K562 (cell line): ENCODE measurements around the gene FAM131C. TPM values are rescaled to one million over a fixed set of nuclear protein-coding genes. Genes with fewer than 3 reads are reported as not detected.
A peak's percentile ranks its signal among the peaks of the same experiment; 100 is the strongest.

ENCODE experiments used
- ATAC-seq: fragments of 200-7000 bp; cut with Tn5 transposase; 3 replicates; pipeline ENCODE4 v1.9.1; 2020; ENCODE audit warnings: moderate library complexity
- BruUV-seq: library from RNA; stranded (reverse); fragments of 400-500 nt; replicated peaks from 2 replicates; lab custom pipeline; 2021; lab: Mats Ljungman, UMichigan
- CTCF ChIA-PET: fragments of 300-600 bp; formaldehyde crosslinking; extraction: SDS; loops from one replicate; lab custom pipeline; 2021; ENCODE audit warnings: low intra/inter-chr PET ratio; lab: Yijun Ruan, JAX
- POLR2A ChIA-PET: fragments of 300-600, 350-650 bp; sonication (Branson Sonifier 250); formaldehyde crosslinking; extraction: SDS; loops from one replicate; lab custom pipeline; 2021; ENCODE audit warnings: antibody characterized with exemption, inconsistent platforms; lab: Yijun Ruan, JAX
- DNase-seq, 4 experiments: peaks; one replicate each; pipeline versions ENCODE4 v3.0.0 to v3.0.0-alpha.2; 2011 to 2018; ENCODE audit warnings: low spot score in 3 of 4, mixed read lengths in 3 of 4; ENCODE audit errors: extremely low read depth in 1 of 4
- FAIRE-seq: peaks from 2 replicates; lab custom pipeline; 2011; peaks lifted over from hg19 to GRCh38; lab: Jason Lieb, UNC
- H2AFZ ChIP-seq: 2 replicates; pipeline ENCODE4 v1.6.0; 2011; ENCODE audit warnings: low read depth, low read length, control low read depth, inconsistent platforms
- H3K27ac ChIP-seq: fragments of 200-600 bp; 3 replicates; pipeline ENCODE4 v1.8.0; 2011; ENCODE audit warnings: low read depth, mild to moderate bottlenecking, control low read depth, inconsistent platforms, low read length, moderate library complexity, mixed read lengths; ENCODE audit errors: extremely low read depth
- H3K27me3 ChIP-seq, 2 experiments: fragments of 300-600 bp in 1 of 2; 2 replicates in 1 of 2; 3 replicates in 1 of 2; pipeline versions ENCODE4 v1.6.0 to v1.8.0; 2011; ENCODE audit warnings: inconsistent platforms in 2 of 2, low read length in 2 of 2, mild to moderate bottlenecking in 1 of 2, mixed read lengths in 1 of 2, moderate library complexity in 1 of 2; ENCODE audit not compliant: control insufficient read depth in 2 of 2, insufficient read depth in 2 of 2
- H3K36me3 ChIP-seq: fragments of 300-600 bp; 3 replicates; pipeline ENCODE4 v1.8.0; 2011; ENCODE audit warnings: mild to moderate bottlenecking, low read length, inconsistent platforms; ENCODE audit not compliant: control insufficient read depth, insufficient read depth
- H3K4me1 ChIP-seq, 2 experiments: fragments of 200-600 bp in 1 of 2; replicated peaks in 1 of 2; 2 replicates in 1 of 2; 3 replicates in 1 of 2; pipeline versions ENCODE4 v1.5.1 to v1.8.0; 2011; ENCODE audit warnings: inconsistent platforms in 2 of 2, low read length in 2 of 2, mild to moderate bottlenecking in 1 of 2, mixed read lengths in 1 of 2, moderate library complexity in 1 of 2; ENCODE audit not compliant: control insufficient read depth in 2 of 2, insufficient read depth in 2 of 2
- H3K4me2 ChIP-seq: 2 replicates; pipeline ENCODE4 v1.6.1; 2011; ENCODE audit warnings: low read length, control low read depth, inconsistent platforms, mixed read lengths; ENCODE audit not compliant: insufficient read depth
- H3K4me3 ChIP-seq: fragments of 200-600 bp; sonication (generic), shearing (Covaris generic); 2 replicates; pipeline ENCODE4 v1.5.1; 2016; ENCODE audit warnings: control low read depth, inconsistent platforms
- H3K79me2 ChIP-seq: fragments of 200-600 bp; 3 replicates; pipeline ENCODE4 v1.8.0; 2011; ENCODE audit warnings: low read length, inconsistent platforms; ENCODE audit not compliant: control insufficient read depth, insufficient read depth
- H3K9ac ChIP-seq, 2 experiments: 2 replicates each; pipeline versions ENCODE4 v1.6.0 to v1.6.1; 2011; ENCODE audit warnings: low read depth in 2 of 2, low read length in 2 of 2, control low read depth in 1 of 2, inconsistent platforms in 1 of 2, mild to moderate bottlenecking in 1 of 2, mixed read lengths in 1 of 2; ENCODE audit not compliant: insufficient read depth in 1 of 2
- H3K9me1 ChIP-seq: one replicate; pipeline ENCODE4 v1.6.0; 2011; ENCODE audit warnings: inconsistent platforms, mild to moderate bottlenecking, low read length, moderate library complexity; ENCODE audit not compliant: control insufficient read depth, insufficient read depth
- H3K9me3 ChIP-seq: replicated peaks from 2 replicates; pipeline ENCODE4 v1.5.1; 2011; ENCODE audit warnings: low read depth, low read length, inconsistent platforms; ENCODE audit not compliant: control insufficient read depth, insufficient read depth
- H4K20me1 ChIP-seq: replicated peaks from 2 replicates; pipeline ENCODE4 v1.6.1; 2011; ENCODE audit warnings: low read length, inconsistent platforms, mixed read lengths; ENCODE audit not compliant: control insufficient read depth, insufficient read depth
- CHCHD3 ChIP-seq: fragments of 250-450 bp; sonication (Bioruptor Pico); IDR thresholded peaks from 2 replicates; pipeline ENCODE4 v2.1.2; 2022; ENCODE audit warnings: mild to moderate bottlenecking
- CREM ChIP-seq: IDR thresholded peaks from 2 replicates; pipeline ENCODE4 v1.6.1; 2014; ENCODE audit warnings: antibody characterized with exemption, low read depth
- FOXA3 ChIP-seq, 2 experiments: fragments of 450-650 bp in 1 of 2; sonication (generic) in 1 of 2; formaldehyde crosslinking; IDR thresholded peaks in 1 of 2; conservative IDR thresholded peaks in 1 of 2; 2 replicates each; pipeline versions ENCODE4 v1.4.0 to v1.8.0; 2020 to 2022; ENCODE audit warnings: mild to moderate bottlenecking in 2 of 2, missing genetic modification reagents in 1 of 2
- L3MBTL2 ChIP-seq: fragments of 450-650 bp; IDR thresholded peaks from 2 replicates; pipeline ENCODE4 v1.6.1; 2016; ENCODE audit warnings: mild to moderate bottlenecking, moderate library complexity
- NR3C1 ChIP-seq: sonication (generic); formaldehyde crosslinking; IDR thresholded peaks from 2 replicates; pipeline ENCODE4 v1.8.1; 2022; ENCODE audit warnings: missing genetic modification reagents
- PHF21A ChIP-seq: fragments of 450-650 bp; IDR thresholded peaks from 2 replicates; pipeline ENCODE4 v1.6.1; 2017; ENCODE audit warnings: low read depth, borderline replicate concordance
- SMAD1 ChIP-seq: fragments of 150-350 bp; IDR thresholded peaks from 2 replicates; pipeline ENCODE4 v1.6.1; 2014; ENCODE audit warnings: low read length, low read depth; ENCODE audit not compliant: partially characterized antibody
- SMARCA5 ChIP-seq: fragments of 450-650 bp; IDR thresholded peaks from 2 replicates; pipeline ENCODE4 v1.6.1; 2016
- SMARCE1 ChIP-seq: fragments of 450-650 bp; IDR thresholded peaks from 2 replicates; pipeline ENCODE4 v1.7.1; 2016; ENCODE audit warnings: mild to moderate bottlenecking
- YBX1 ChIP-seq: fragments of 450-650 bp; IDR thresholded peaks from 2 replicates; pipeline ENCODE4 v1.7.1; 2016; ENCODE audit warnings: mild to moderate bottlenecking
- ZNF431 ChIP-seq: sonication (generic); formaldehyde crosslinking; IDR thresholded peaks from 2 replicates; pipeline ENCODE4 v1.8.0; 2022; ENCODE audit warnings: mild to moderate bottlenecking, missing genetic modification reagents
- WGBS: fragments of 100-300 bp; shearing (Covaris generic); methylation state at CpG from one replicate; pipeline ENCODE4 v1.1.6; 2016; ENCODE audit warnings: low coverage, mixed read lengths; ENCODE audit not compliant: insufficient coverage; ENCODE audit errors: missing lambda C conversion rate; 5-methylcytosine and 5-hydroxymethylcytosine counted together
- in situ Hi-C: fragments of 300-500 bp; cut with MboI; formaldehyde crosslinking; loops from 4 replicates; pipeline ENCODE4 v1.15.0; 2018; ENCODE audit warnings: inconsistent platforms, mixed read lengths
- intact Hi-C: fragments of 100-400 bp; cut with micrococcal nuclease; formaldehyde crosslinking; loops from 2 replicates; pipeline ENCODE4 v1.14.2; 2022
- polyA plus RNA-seq, 8 experiments: library from polyadenylated mRNA; depleted of rRNA in 4 of 8; stranded (reverse) in 5 of 8; unstranded in 3 of 8; fragments of >200 nt; fragmentation: Nextera tagmentation in 2 of 8; fragmentation: Illumina TruSeq in 1 of 8; extraction: Ambion mirVana in 2 of 8; extraction: Trizol in 1 of 8; gene quantifications; 2 replicates each; pipeline versions ENCODE4 v1.2.1 to v1.2.3, GENCODE V29; 2011 to 2014; ENCODE audit warnings: inconsistent platforms in 1 of 8, missing spikeins in 1 of 8
- total RNA-seq, 7 experiments: library from RNA; depleted of rRNA in 6 of 7; stranded (reverse); fragments of >200 nt in 6 of 7; fragmentation: Illumina TruSeq in 2 of 7; extraction: Trizol in 2 of 7; gene quantifications; 2 replicates each; pipeline versions ENCODE4 v1.2.1 to v1.2.3, GENCODE V29; 2011 to 2021; ENCODE audit warnings: low replicate concordance in 1 of 7
- TF ChIP-seq, protein P1 (sequence below): fragments of 250-450 bp; sonication (Bioruptor Pico); IDR thresholded peaks from 2 replicates; pipeline ENCODE4 v1.5.0; 2021; ENCODE audit warnings: mild to moderate bottlenecking, borderline replicate concordance
- TF ChIP-seq, protein P2 (sequence below): fragments of 450-650 bp; IDR thresholded peaks from one replicate; pipeline ENCODE4 v1.6.1; 2018; ENCODE audit warnings: mild to moderate bottlenecking, moderate library complexity; ENCODE audit not compliant: partially characterized antibody
- TF ChIP-seq, protein P3 (sequence below): fragments of 150-350 bp; IDR thresholded peaks from 2 replicates; pipeline ENCODE4 v1.6.1; 2014; ENCODE audit warnings: low read depth, mild to moderate bottlenecking, low read length, borderline replicate concordance

FAM131C gene
- total and polyA plus RNA-seq, 9 of the 15 experiments (the other 6 are each of a cell fraction or from before 2014, with no cell fraction given) = 0.10 to 0.29 (median 0.16) TPM; not detected in 6

DNA sequence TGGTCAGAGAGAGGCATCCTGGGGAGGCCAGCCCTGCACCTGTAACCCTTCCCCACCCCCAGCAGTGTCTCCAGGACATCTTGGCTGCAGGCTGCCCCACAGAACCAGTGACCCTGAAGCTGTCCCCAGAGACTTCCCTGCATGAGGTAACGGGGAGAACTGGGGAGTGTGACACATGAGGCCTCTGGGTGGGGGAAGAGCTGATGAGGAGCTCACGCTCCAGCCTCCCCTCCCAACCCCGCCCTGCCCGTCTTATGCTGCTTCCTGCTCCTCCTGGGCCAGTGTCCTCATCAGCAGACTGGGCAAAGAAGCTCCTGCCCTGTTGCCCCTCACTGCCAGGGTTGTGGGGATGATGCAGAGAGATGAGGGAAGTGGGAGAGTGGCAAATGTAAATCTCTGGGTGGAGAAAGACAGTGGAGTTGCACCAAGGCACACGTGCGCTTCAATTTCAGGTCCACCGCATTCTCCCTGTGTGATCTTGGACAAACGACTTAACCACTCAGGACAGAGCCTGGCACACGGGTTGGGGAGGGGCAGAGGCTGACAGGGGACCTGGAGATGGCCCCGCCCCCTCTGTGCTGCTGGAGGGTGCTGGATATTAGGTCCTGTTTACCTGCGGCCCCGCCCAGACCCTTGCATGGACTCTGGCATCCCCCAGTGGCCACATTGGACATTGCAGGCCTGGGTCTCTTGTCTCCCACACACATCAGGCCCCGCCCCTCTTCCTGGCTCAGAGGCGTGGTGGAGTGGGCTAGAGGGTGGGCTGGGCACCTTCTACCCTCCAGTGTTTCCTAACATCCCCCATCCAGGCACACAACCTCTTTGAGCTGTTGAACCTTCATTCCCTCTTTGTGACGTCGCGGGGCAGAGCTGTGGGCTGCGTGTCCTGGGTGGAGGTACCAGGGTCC, 17.6 kb downstream of the FAM131C start:
- FAIRE-seq = peak; percentile 82
- ChIA-PET CTCF (interaction anchor here (0.6 to 3.4 kb wide), 2 partner anchors 43 to 47 kb away, joined by 4 to 53 read pairs; no protein-coding TSS in a partner anchor), POLR2A (interaction anchor here (0.5 to 1.0 kb wide), 2 partner anchors 8 to 11 kb away, joined by 3 to 5 read pairs; no protein-coding TSS in a partner anchor)
- no TSS peak for BruUV-seq
- H3K36me3 ChIP-seq = no peaks in the 10 kb centered on the region
- no peaks in the 10 kb centered on the region for H3K79me2 ChIP-seq
- in situ Hi-C loops (no loop called here), intact Hi-C loops (loop anchor here (1.0 to 5.0 kb wide), 2 partner anchors 47 to 259 kb away; no protein-coding TSS in a partner anchor)
- peak overlapping the region; percentile 60 for H3K4me2 ChIP-seq
- no peaks in the 10 kb centered on the region for H3K9me3 ChIP-seq
- no peaks in the 10 kb centered on the region; a peak in 1 of 5 replicates for H3K27me3 ChIP-seq
- H3K27ac ChIP-seq = peak overlapping the region; percentile 82
- peak overlapping the region; percentile 21 to 49; a peak in 2 of 4 replicates for H3K9ac ChIP-seq
- WGBS = 21% methylated on average over 18 of the region's 18 CpGs
- peaks cover 32 to 44% of the 10 kb centered on the region in 2 experiments; a peak in 4 of 5 replicates for H3K4me1 ChIP-seq
- H3K4me3 ChIP-seq = no peak overlapping the region
- no peaks in the 10 kb centered on the region for H4K20me1 ChIP-seq
- DNase-seq = peak; percentile 96 to 98 (median 97)
- peak; percentile 92 for ATAC-seq
- H3K9me1 ChIP-seq = no peaks in the 10 kb centered on the region
- peak overlapping the region; percentile 94 for H2AFZ ChIP-seq
- TF ChIP-seq L3MBTL2 (peak; percentile 48; the same call in 1 of the 2 replicates), CHCHD3 (CRISPR knock-in tag) (no peak), ZNF431 (peak; percentile 49; the same call in 1 of the 2 replicates), SMARCA5 (peak; percentile 85), SMAD1 (no peak), FOXA3 (CRISPR knock-in tag; conservative IDR thresholded peaks at IDR 0.05 in 1 of 2, IDR thresholded peaks at IDR 0.05 in 1 of 2) (peak in 1 of 2 experiments; percentile 80; a peak in 3 of 4 replicates), YBX1 (no peak), SMARCE1 (peak; percentile 52), CREM (peak; percentile 63), NR3C1 (CRISPR knock-in tag) (no peak), PHF21A (no peak)
- TF ChIP-seq, protein P1, sequence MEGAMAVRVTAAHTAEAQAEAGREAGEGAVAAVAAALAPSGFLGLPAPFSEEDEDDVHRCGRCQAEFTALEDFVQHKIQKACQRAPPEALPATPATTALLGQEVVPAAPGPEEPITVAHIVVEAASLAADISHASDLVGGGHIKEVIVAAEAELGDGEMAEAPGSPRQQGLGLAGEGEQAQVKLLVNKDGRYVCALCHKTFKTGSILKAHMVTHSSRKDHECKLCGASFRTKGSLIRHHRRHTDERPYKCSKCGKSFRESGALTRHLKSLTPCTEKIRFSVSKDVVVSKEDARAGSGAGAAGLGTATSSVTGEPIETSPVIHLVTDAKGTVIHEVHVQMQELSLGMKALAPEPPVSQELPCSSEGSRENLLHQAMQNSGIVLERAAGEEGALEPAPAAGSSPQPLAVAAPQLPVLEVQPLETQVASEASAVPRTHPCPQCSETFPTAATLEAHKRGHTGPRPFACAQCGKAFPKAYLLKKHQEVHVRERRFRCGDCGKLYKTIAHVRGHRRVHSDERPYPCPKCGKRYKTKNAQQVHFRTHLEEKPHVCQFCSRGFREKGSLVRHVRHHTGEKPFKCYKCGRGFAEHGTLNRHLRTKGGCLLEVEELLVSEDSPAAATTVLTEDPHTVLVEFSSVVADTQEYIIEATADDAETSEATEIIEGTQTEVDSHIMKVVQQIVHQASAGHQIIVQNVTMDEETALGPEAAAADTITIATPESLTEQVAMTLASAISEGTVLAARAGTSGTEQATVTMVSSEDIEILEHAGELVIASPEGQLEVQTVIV (CRISPR knock-in tag) = no peak
- TF ChIP-seq, protein P2, sequence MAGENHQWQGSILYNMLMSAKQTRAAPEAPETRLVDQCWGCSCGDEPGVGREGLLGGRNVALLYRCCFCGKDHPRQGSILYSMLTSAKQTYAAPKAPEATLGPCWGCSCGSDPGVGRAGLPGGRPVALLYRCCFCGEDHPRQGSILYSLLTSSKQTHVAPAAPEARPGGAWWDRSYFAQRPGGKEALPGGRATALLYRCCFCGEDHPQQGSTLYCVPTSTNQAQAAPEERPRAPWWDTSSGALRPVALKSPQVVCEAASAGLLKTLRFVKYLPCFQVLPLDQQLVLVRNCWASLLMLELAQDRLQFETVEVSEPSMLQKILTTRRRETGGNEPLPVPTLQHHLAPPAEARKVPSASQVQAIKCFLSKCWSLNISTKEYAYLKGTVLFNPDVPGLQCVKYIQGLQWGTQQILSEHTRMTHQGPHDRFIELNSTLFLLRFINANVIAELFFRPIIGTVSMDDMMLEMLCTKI = no peak
- TF ChIP-seq, protein P3, sequence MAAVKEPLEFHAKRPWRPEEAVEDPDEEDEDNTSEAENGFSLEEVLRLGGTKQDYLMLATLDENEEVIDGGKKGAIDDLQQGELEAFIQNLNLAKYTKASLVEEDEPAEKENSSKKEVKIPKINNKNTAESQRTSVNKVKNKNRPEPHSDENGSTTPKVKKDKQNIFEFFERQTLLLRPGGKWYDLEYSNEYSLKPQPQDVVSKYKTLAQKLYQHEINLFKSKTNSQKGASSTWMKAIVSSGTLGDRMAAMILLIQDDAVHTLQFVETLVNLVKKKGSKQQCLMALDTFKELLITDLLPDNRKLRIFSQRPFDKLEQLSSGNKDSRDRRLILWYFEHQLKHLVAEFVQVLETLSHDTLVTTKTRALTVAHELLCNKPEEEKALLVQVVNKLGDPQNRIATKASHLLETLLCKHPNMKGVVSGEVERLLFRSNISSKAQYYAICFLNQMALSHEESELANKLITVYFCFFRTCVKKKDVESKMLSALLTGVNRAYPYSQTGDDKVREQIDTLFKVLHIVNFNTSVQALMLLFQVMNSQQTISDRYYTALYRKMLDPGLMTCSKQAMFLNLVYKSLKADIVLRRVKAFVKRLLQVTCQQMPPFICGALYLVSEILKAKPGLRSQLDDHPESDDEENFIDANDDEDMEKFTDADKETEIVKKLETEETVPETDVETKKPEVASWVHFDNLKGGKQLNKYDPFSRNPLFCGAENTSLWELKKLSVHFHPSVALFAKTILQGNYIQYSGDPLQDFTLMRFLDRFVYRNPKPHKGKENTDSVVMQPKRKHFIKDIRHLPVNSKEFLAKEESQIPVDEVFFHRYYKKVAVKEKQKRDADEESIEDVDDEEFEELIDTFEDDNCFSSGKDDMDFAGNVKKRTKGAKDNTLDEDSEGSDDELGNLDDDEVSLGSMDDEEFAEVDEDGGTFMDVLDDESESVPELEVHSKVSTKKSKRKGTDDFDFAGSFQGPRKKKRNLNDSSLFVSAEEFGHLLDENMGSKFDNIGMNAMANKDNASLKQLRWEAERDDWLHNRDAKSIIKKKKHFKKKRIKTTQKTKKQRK = no peak
